Measurements from ENCODE around the gene PPP1R15B. TPM values are rescaled to one million over a fixed set of nuclear protein-coding genes. Genes with fewer than 3 reads are reported as not detected.

Gene PPP1R15B
- total and polyA plus RNA-seq, 2 experiments from 2014 or later = 34.0 to 77.0 TPM

DNA sequence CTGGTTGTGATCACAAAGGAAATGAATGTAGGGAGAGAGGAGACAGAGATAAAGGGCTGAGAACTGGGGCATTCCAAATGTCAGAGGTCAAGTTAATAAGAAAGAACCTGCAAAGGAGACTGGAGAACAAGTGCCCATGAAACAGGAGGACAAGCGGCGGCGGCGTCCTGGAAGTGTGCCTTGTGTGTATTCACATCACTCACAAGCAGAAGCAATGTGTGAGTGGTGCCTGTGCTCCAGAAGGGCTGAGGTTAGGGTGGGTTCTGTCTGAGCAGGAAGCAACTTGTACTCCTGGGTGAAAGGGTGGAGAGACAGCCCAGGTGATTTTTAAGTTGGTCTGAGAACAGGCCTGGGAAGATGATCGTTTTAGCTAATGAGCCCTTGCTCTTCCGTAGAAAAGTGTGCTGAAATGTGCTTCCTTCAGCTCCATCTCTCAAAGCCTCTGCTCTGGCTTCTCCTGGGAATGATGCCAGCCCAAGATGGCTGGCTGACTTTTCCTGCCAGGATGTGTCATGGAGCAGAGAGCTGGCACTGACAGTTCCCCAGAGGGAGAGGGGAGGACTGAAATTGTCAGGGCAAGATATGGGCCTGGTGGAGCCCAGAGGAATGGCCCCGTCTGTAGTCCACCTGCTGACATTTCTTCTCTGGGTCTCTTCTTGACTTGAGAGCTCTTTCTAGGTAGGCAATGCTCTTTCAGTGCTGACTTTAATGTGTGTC is 26.8 kb downstream of the PPP1R15B start:
- no peak for TF ChIP-seq EZH2 (IDR thresholded peaks at IDR 0.05; ENCODE audit: borderline replicate concordance)
- TF ChIP-seq, protein P1, sequence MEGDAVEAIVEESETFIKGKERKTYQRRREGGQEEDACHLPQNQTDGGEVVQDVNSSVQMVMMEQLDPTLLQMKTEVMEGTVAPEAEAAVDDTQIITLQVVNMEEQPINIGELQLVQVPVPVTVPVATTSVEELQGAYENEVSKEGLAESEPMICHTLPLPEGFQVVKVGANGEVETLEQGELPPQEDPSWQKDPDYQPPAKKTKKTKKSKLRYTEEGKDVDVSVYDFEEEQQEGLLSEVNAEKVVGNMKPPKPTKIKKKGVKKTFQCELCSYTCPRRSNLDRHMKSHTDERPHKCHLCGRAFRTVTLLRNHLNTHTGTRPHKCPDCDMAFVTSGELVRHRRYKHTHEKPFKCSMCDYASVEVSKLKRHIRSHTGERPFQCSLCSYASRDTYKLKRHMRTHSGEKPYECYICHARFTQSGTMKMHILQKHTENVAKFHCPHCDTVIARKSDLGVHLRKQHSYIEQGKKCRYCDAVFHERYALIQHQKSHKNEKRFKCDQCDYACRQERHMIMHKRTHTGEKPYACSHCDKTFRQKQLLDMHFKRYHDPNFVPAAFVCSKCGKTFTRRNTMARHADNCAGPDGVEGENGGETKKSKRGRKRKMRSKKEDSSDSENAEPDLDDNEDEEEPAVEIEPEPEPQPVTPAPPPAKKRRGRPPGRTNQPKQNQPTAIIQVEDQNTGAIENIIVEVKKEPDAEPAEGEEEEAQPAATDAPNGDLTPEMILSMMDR (IDR thresholded peaks at IDR 0.05; ENCODE audit: poor library complexity) = no peak
- TF ChIP-seq EZH2phosphoT487 (IDR thresholded peaks at IDR 0.05; ENCODE audit: low read depth, severe bottlenecking, unreplicated experiment) = no peak
- Histone ChIP-seq H3K4me2 (no peak overlapping the region), H3K9me3 (ENCODE audit: low read depth) (no peaks in the 10 kb centered on the region), H2AFZ (no peak overlapping the region), H3K36me3 (replicated peaks; ENCODE audit: insufficient read depth, low read depth) (no peaks in the 10 kb centered on the region), H3K4me3 (no peak overlapping the region), H3K27me3 (no peaks in the 10 kb centered on the region), H3K4me1 (ENCODE audit: insufficient read depth) (peaks cover 14% of the 10 kb centered on the region), H3K79me2 (no peaks in the 10 kb centered on the region), H3K9me2 (replicated peaks; ENCODE audit: insufficient read depth) (no peaks in the 10 kb centered on the region), H4K20me1 (ENCODE audit: insufficient read depth, poor library complexity, severe bottlenecking) (no peaks in the 10 kb centered on the region), H3K27ac (no peak overlapping the region)
- no peak for DNase-seq (ENCODE audit: low spot score)
- 77% methylated on average over 7 of the region's 7 CpGs for WGBS (ENCODE audit: low lambda C conversion rate, missing lambda C conversion rate)

DNA sequence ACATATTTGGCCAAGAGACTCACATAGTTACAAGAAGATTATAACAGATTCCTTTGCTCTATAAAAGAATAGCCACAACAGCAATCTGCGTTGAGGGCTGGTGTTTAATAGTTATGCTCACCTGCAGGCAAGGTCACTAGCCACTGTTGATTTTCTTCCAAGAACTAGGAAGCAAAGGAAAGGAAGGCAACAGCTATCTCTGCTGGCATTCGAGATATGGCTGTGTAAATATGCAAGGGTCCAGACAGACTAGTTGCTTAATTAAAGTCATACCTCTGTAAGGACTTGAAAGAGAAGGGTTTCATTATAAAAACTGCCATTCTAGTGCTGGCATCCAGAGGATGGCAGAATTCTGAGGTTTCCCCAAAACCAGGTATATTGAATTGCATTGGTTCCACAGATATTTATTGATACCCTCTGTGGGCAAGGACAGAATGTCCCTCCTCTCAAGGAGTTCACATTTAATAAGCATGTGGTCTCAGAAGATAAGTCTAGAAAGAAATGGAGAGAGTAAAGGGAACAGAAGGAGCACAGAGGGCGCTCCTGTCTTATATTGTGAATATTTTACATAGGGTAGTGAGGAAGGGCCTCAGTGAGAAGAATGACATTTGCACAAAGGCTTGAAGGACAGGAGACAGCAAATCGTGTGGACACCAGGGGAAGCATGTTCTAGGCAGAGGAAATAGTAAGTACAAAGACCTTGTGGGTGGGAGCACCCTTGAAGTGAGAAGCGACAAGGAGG is 28.3 kb downstream of the PPP1R15B start:
- Histone ChIP-seq H4K20me1 (ENCODE audit: insufficient read depth, poor library complexity, severe bottlenecking) (no peaks in the 10 kb centered on the region), H3K27me3 (no peaks in the 10 kb centered on the region), H3K36me3 (replicated peaks; ENCODE audit: insufficient read depth, low read depth) (no peaks in the 10 kb centered on the region), H3K4me1 (ENCODE audit: insufficient read depth) (peaks cover 19% of the 10 kb centered on the region), H3K9me2 (replicated peaks; ENCODE audit: insufficient read depth) (no peaks in the 10 kb centered on the region), H3K27ac (no peak overlapping the region), H3K4me3 (no peak overlapping the region), H2AFZ (no peak overlapping the region), H3K4me2 (no peak overlapping the region), H3K79me2 (no peaks in the 10 kb centered on the region), H3K9me3 (ENCODE audit: low read depth) (no peaks in the 10 kb centered on the region)
- TF ChIP-seq EZH2phosphoT487 (IDR thresholded peaks at IDR 0.05; ENCODE audit: low read depth, severe bottlenecking, unreplicated experiment) (no peak), EZH2 (IDR thresholded peaks at IDR 0.05; ENCODE audit: borderline replicate concordance) (no peak)
- WGBS (ENCODE audit: low lambda C conversion rate, missing lambda C conversion rate) = 59% methylated on average over 5 of the region's 5 CpGs
- DNase-seq (ENCODE audit: low spot score) = no peak

GRCh38 chr1:204382714-204383083 is 28.9 kb downstream of the PPP1R15B start:
- no peak for DNase-seq (ENCODE audit: low spot score)
- WGBS (ENCODE audit: low lambda C conversion rate, missing lambda C conversion rate) = 90% methylated on average over 2 of the region's 2 CpGs
- H3K4me1 ChIP-seq (ENCODE audit: insufficient read depth) = peaks cover 21% of the 10 kb centered on the region
- H3K4me2 ChIP-seq = no peak overlapping the region
- no peaks in the 10 kb centered on the region for H3K27me3 ChIP-seq
- no peak overlapping the region for H3K4me3 ChIP-seq
- no peaks in the 10 kb centered on the region for H3K9me3 ChIP-seq (ENCODE audit: low read depth)
- no peaks in the 10 kb centered on the region for H3K9me2 ChIP-seq (replicated peaks; ENCODE audit: insufficient read depth)
- no peaks in the 10 kb centered on the region for H3K36me3 ChIP-seq (replicated peaks; ENCODE audit: insufficient read depth, low read depth)
- no peak for TF ChIP-seq EZH2 (IDR thresholded peaks at IDR 0.05; ENCODE audit: borderline replicate concordance)
- no peak for TF ChIP-seq EZH2phosphoT487 (IDR thresholded peaks at IDR 0.05; ENCODE audit: low read depth, severe bottlenecking, unreplicated experiment)
- TF ChIP-seq, protein P1 (IDR thresholded peaks at IDR 0.05; ENCODE audit: poor library complexity) = no peak
- H4K20me1 ChIP-seq (ENCODE audit: insufficient read depth, poor library complexity, severe bottlenecking) = no peaks in the 10 kb centered on the region
- H3K79me2 ChIP-seq = no peaks in the 10 kb centered on the region
- H2AFZ ChIP-seq = no peak overlapping the region
- H3K27ac ChIP-seq = no peak overlapping the region

DNA sequence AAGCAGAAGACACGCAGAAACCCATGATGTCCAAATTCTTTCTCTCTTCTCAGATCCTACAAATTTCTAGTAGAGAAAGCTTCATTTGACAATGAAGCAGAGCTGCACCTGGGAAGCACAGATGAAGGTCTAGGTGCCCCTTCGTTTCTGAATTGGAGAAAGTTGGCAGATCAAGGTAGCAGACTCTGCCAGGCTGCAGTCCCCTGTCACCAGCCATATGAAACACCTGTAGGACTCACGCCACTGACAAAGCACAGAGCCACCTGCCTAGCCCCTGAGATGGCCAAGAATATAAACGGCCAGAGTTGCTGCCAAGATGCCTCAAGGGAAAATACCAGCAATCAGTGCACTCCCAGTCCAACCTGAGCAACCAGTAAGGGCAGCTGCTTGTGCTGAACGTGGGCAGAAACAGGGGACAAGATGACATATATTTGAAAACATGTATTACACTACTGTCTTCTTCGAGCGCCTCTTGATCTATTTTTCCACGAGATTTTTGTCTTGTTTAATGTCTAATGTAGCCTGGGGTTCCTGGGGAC is 31.3 kb downstream of the PPP1R15B start:
- DNase-seq (ENCODE audit: low spot score) = no peak
- 63% methylated on average over 8 of the region's 8 CpGs for WGBS (ENCODE audit: low lambda C conversion rate, missing lambda C conversion rate)
- no peak overlapping the region for H2AFZ ChIP-seq
- H3K36me3 ChIP-seq (replicated peaks; ENCODE audit: insufficient read depth, low read depth) = no peaks in the 10 kb centered on the region
- peaks cover 16% of the 10 kb centered on the region for H3K79me2 ChIP-seq
- peak overlapping the region; percentile 47 for H3K27ac ChIP-seq
- H3K4me3 ChIP-seq = no peak overlapping the region
- TF ChIP-seq, protein P1 (IDR thresholded peaks at IDR 0.05; ENCODE audit: poor library complexity) = no peak
- TF ChIP-seq EZH2 (IDR thresholded peaks at IDR 0.05; ENCODE audit: borderline replicate concordance) (no peak), EZH2phosphoT487 (IDR thresholded peaks at IDR 0.05; ENCODE audit: low read depth, severe bottlenecking, unreplicated experiment) (no peak)
- no peaks in the 10 kb centered on the region for H3K9me2 ChIP-seq (replicated peaks; ENCODE audit: insufficient read depth)
- peaks cover 4% of the 10 kb centered on the region for H3K27me3 ChIP-seq
- no peaks in the 10 kb centered on the region for H4K20me1 ChIP-seq (ENCODE audit: insufficient read depth, poor library complexity, severe bottlenecking)
- H3K9me3 ChIP-seq (ENCODE audit: low read depth) = no peaks in the 10 kb centered on the region
- peaks cover 26% of the 10 kb centered on the region for H3K4me1 ChIP-seq (ENCODE audit: insufficient read depth)
- no peak overlapping the region for H3K4me2 ChIP-seq
